IMR-90 (cell line): ENCODE data around the gene PITRM1. TPM values are rescaled to one million over a fixed set of nuclear protein-coding genes. Genes with fewer than 3 reads are reported as not detected.

ENCODE experiments used
- ATAC-seq: fragments of 200-7000 bp; cut with Tn5 transposase; 2 replicates; pipeline ENCODE4 v1.9.1; 2020; ENCODE audit warnings: low read depth, mild to moderate bottlenecking, moderate library complexity
- BruUV-seq: library from RNA; stranded (reverse); fragments of 400-500 nt; replicated peaks from 2 replicates; lab custom pipeline; 2021; lab: Mats Ljungman, UMichigan
- CTCF ChIA-PET: fragments of 300-600 bp; formaldehyde crosslinking; extraction: SDS; loops from one replicate; lab custom pipeline; 2021; ENCODE audit warnings: antibody characterized with exemption; lab: Yijun Ruan, JAX
- POLR2A ChIA-PET: fragments of 300-600 bp; sonication (Branson Sonifier 250); formaldehyde crosslinking; loops from one replicate; lab custom pipeline; 2022; ENCODE audit warnings: antibody characterized with exemption; ENCODE audit not compliant: unreplicated experiment; lab: Charles Lee
- DNase-seq: peaks from one replicate; pipeline ENCODE4 v3.0.0; 2013
- H2AFZ ChIP-seq: replicated peaks from 2 replicates; pipeline ENCODE3; 2013; ENCODE audit warnings: low read length, mild to moderate bottlenecking; ENCODE audit not compliant: poor library complexity
- H2AK5ac ChIP-seq: 2 replicates; pipeline ENCODE4 v1.6.1; 2013; ENCODE audit warnings: low read depth, low read length, inconsistent platforms
- H2AK9ac ChIP-seq: replicated peaks from 2 replicates; pipeline ENCODE3; 2013; ENCODE audit warnings: mild to moderate bottlenecking, low read depth, low read length, moderate library complexity; ENCODE audit not compliant: poor library complexity
- H2BK120ac ChIP-seq: 2 replicates; pipeline ENCODE4 v1.6.1; 2013; ENCODE audit warnings: low read depth, low read length, inconsistent platforms
- H2BK15ac ChIP-seq: 3 replicates; pipeline ENCODE4 v1.6.1; 2013; ENCODE audit warnings: low read depth, low read length, inconsistent platforms
- H2BK20ac ChIP-seq: 2 replicates; pipeline ENCODE4 v1.6.1; 2013; ENCODE audit warnings: low read depth, mild to moderate bottlenecking, inconsistent platforms, low read length, moderate library complexity
- H2BK5ac ChIP-seq: 2 replicates; pipeline ENCODE4 v1.6.1; 2013; ENCODE audit warnings: mild to moderate bottlenecking, low read depth, low read length, inconsistent platforms; ENCODE audit not compliant: poor library complexity, severe bottlenecking
- H3K14ac ChIP-seq: replicated peaks from 2 replicates; pipeline ENCODE4 v1.6.1; 2013; ENCODE audit warnings: low read depth, low read length, inconsistent platforms
- H3K18ac ChIP-seq: 2 replicates; pipeline ENCODE4 v1.6.1; 2013; ENCODE audit warnings: low read depth, low read length, control low read depth
- H3K23ac ChIP-seq: 2 replicates; pipeline ENCODE4 v1.6.1; 2013; ENCODE audit warnings: low read depth, low read length, inconsistent platforms
- H3K27ac ChIP-seq: 2 replicates; pipeline ENCODE4 v1.5.1; 2013; ENCODE audit warnings: mild to moderate bottlenecking, control low read depth, low read length; ENCODE audit not compliant: insufficient read depth
- H3K27me3 ChIP-seq: 2 replicates; pipeline ENCODE4 v1.6.1; 2013; ENCODE audit warnings: low read length; ENCODE audit not compliant: control insufficient read depth, insufficient read depth
- H3K36me3 ChIP-seq: 2 replicates; pipeline ENCODE4 v1.6.1; 2013; ENCODE audit warnings: low read length, mixed read lengths; ENCODE audit not compliant: control insufficient read depth, insufficient read depth
- H3K4ac ChIP-seq: 2 replicates; pipeline ENCODE4 v1.6.1; 2013; ENCODE audit warnings: low read depth, low read length, inconsistent platforms
- H3K4me1 ChIP-seq: 2 replicates; pipeline ENCODE4 v1.6.1; 2013; ENCODE audit warnings: low read length, mixed read lengths; ENCODE audit not compliant: control insufficient read depth, insufficient read depth
- H3K4me2 ChIP-seq: 2 replicates; pipeline ENCODE4 v1.6.1; 2013; ENCODE audit warnings: low read depth, mild to moderate bottlenecking, control low read depth, low read length, moderate library complexity
- H3K4me3 ChIP-seq: 2 replicates; pipeline ENCODE4 v1.5.1; 2013; ENCODE audit warnings: low read depth, mild to moderate bottlenecking, control low read depth, low read length, moderate library complexity; ENCODE audit not compliant: insufficient read depth
- H3K56ac ChIP-seq: 2 replicates; pipeline ENCODE4 v1.6.1; 2013; ENCODE audit warnings: low read length, inconsistent platforms; ENCODE audit not compliant: insufficient read depth; ENCODE audit errors: extremely low read depth
- H3K79me1 ChIP-seq, 2 experiments: 2 replicates each; pipeline ENCODE4 v1.6.1; 2013; ENCODE audit warnings: low read length in 2 of 2, inconsistent platforms in 1 of 2, low read depth in 1 of 2
- H3K9ac ChIP-seq: 2 replicates; pipeline ENCODE4 v1.6.1; 2013; ENCODE audit warnings: low read depth, low read length, control low read depth
- H3K9me1 ChIP-seq: 2 replicates; pipeline ENCODE4 v1.6.1; 2013; ENCODE audit warnings: low read length, inconsistent platforms; ENCODE audit not compliant: insufficient read depth
- H3K9me3 ChIP-seq: 2 replicates; pipeline ENCODE4 v1.6.1; 2013; ENCODE audit warnings: low read length; ENCODE audit not compliant: control insufficient read depth, insufficient read depth
- H4K20me1 ChIP-seq: 2 replicates; pipeline ENCODE4 v1.6.1; 2013; ENCODE audit warnings: low read length, inconsistent platforms; ENCODE audit not compliant: insufficient read depth
- H4K5ac ChIP-seq: 2 replicates; pipeline ENCODE4 v1.6.1; 2013; ENCODE audit warnings: mild to moderate bottlenecking, low read depth, low read length, control low read depth
- H4K8ac ChIP-seq, 2 experiments: 2 replicates each; pipeline ENCODE4 v1.6.1; 2013; ENCODE audit warnings: low read depth in 2 of 2, low read length in 2 of 2, control low read depth in 1 of 2, inconsistent platforms in 1 of 2
- H4K91ac ChIP-seq: 2 replicates; pipeline ENCODE4 v1.6.1; 2013; ENCODE audit warnings: low read depth, low read length, inconsistent platforms; ENCODE audit not compliant: insufficient read depth
- BHLHE40 ChIP-seq: fragments of 150-350 bp; IDR thresholded peaks from 2 replicates; pipeline ENCODE4 v1.6.1; 2016; ENCODE audit warnings: mild to moderate bottlenecking, low read depth, low read length
- CEBPB ChIP-seq: IDR thresholded peaks from 2 replicates; pipeline ENCODE4 v1.6.1; 2012; ENCODE audit warnings: low read depth, low read length, improper control_type of control experiment
- CHD1 ChIP-seq: IDR thresholded peaks from 2 replicates; pipeline ENCODE4 v1.6.1; 2012; ENCODE audit warnings: low read depth, low read length, improper control_type of control experiment
- FOS ChIP-seq: fragments of 150-350 bp; IDR thresholded peaks from 2 replicates; pipeline ENCODE4 v1.6.1; 2016; ENCODE audit warnings: low read depth, low read length
- MAFK ChIP-seq: IDR thresholded peaks from 2 replicates; pipeline ENCODE4 v1.6.1; 2012; ENCODE audit warnings: low read depth, low read length, improper control_type of control experiment
- MAZ ChIP-seq: IDR thresholded peaks from 2 replicates; pipeline ENCODE4 v1.6.1; 2012; ENCODE audit warnings: low read depth, mild to moderate bottlenecking, low read length, improper control_type of control experiment, moderate library complexity, borderline replicate concordance
- MXI1 ChIP-seq: IDR thresholded peaks from 2 replicates; pipeline ENCODE4 v1.6.1; 2012; ENCODE audit warnings: low read depth, mild to moderate bottlenecking, low read length, moderate library complexity, borderline replicate concordance
- NFE2L2 ChIP-seq: fragments of 150-350 bp; IDR thresholded peaks from 2 replicates; pipeline ENCODE4 v1.6.1; 2016; ENCODE audit warnings: low read depth, mild to moderate bottlenecking, low read length
- POLR2A ChIP-seq: IDR thresholded peaks from 2 replicates; pipeline ENCODE4 v1.6.1; 2012; ENCODE audit warnings: mild to moderate bottlenecking, low read depth, low read length
- RAD21 ChIP-seq: IDR thresholded peaks from 2 replicates; pipeline ENCODE4 v1.6.1; 2012; ENCODE audit warnings: low read length, improper control_type of control experiment
- RCOR1 ChIP-seq: IDR thresholded peaks from 2 replicates; pipeline ENCODE4 v1.6.1; 2012; ENCODE audit warnings: mild to moderate bottlenecking, low read length, improper control_type of control experiment; ENCODE audit not compliant: insufficient replicate concordance
- RFX5 ChIP-seq: IDR thresholded peaks from 2 replicates; pipeline ENCODE4 v1.8.0; 2012; ENCODE audit warnings: low read depth, mild to moderate bottlenecking, low read length, moderate library complexity
- SMC3 ChIP-seq: fragments of 150-350 bp; IDR thresholded peaks from 2 replicates; pipeline ENCODE4 v1.6.1; 2016; ENCODE audit warnings: low read depth, mild to moderate bottlenecking, antibody characterized with exemption, low read length, moderate library complexity
- WGBS, 2 experiments: methylation state at CpG; one replicate each; pipeline versions ENCODE4 v1.1.5 to v1.1.7; 2013; ENCODE audit warnings: missing lambda C conversion rate in 2 of 2; ENCODE audit not compliant: insufficient read length in 1 of 2; ENCODE audit errors: extremely low coverage in 2 of 2; 5-methylcytosine and 5-hydroxymethylcytosine counted together
- dilution Hi-C: fragments of 300-500 bp; cut with HindIII; formaldehyde crosslinking; loops from one replicate; pipeline ENCODE4 v1.14.3; 2018; ENCODE audit warnings: low sequenced_read_pairs; ENCODE audit not compliant: unreplicated experiment
- in situ Hi-C: fragments of 300-500 bp; cut with MboI; formaldehyde crosslinking; loops from 3 replicates; pipeline ENCODE4 v1.14.3; 2019; ENCODE audit warnings: low sequenced_read_pairs, inconsistent platforms, mixed read lengths
- intact Hi-C: fragments of 100-400 bp; cut with micrococcal nuclease; formaldehyde crosslinking; loops from 2 replicates; pipeline ENCODE4 v1.10.0; 2022
- polyA plus RNA-seq, 3 experiments: library from polyadenylated mRNA; depleted of rRNA; stranded (reverse); fragments of >200 nt; gene quantifications; 2 replicates each; pipeline ENCODE4 v1.2.3, GENCODE V29; 2012; ENCODE audit warnings: low replicate concordance in 1 of 3
- total RNA-seq: library from RNA; depleted of rRNA; stranded (reverse); fragments of >200 nt; gene quantifications from 2 replicates; pipeline ENCODE4 v1.2.3, GENCODE V29; 2012
- TF ChIP-seq, protein P1 (sequence below): conservative IDR thresholded peaks from 2 replicates; pipeline ENCODE4 v1.5.1; 2012; ENCODE audit warnings: mild to moderate bottlenecking, low read depth, low read length, improper control_type of control experiment
- TF ChIP-seq, protein P2 (sequence below): fragments of 150-350 bp; IDR thresholded peaks from 2 replicates; pipeline ENCODE4 v1.6.1; 2016; ENCODE audit warnings: low read depth, mild to moderate bottlenecking, low read length, moderate library complexity, borderline replicate concordance
- TF ChIP-seq, protein P3 (sequence below): fragments of 150-350 bp; IDR thresholded peaks from 2 replicates; pipeline ENCODE4 v1.6.1; 2017; ENCODE audit warnings: mild to moderate bottlenecking, antibody characterized with exemption, low read length, low read depth

Gene PITRM1
- total and polyA plus RNA-seq, 2 of the 4 experiments (the other 2 are of a cell fraction), result 97.1 to 124 TPM

DNA sequence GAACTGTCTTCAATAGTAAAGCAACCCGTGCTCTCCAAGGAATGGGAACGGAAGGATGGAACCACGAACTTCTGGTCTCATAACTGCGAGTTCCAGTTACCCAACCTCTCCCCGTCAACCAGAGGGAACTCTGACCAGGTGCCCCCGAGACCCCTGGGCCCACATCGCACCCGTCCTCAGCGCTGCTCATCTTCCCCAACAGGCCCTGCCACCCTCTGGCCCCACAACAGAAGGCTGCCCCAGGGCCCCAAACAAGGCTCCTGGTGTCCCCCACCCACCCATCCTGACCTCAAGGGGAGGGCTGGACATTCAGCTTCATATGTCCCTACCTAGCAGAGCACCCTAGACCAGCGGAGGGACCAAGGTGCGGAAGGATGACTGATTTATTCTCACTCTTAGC is 22.7 kb downstream of the PITRM1 start:
- Histone ChIP-seq H4K5ac (no peak overlapping the region), H2BK5ac (no peak overlapping the region), H3K56ac (no peak overlapping the region), H3K27ac (no peak overlapping the region), H3K14ac (no peak overlapping the region), H4K8ac (no peak overlapping the region), H4K91ac (no peak overlapping the region), H3K79me1 (peaks cover 17 to 33% of the 10 kb centered on the region in 2 experiments), H3K27me3 (no peaks in the 10 kb centered on the region), H3K9me1 (no peaks in the 10 kb centered on the region; the same call in 1 of the 2 replicates), H3K9me3 (no peaks in the 10 kb centered on the region), H2BK15ac (no peak overlapping the region), H3K4ac (no peak overlapping the region), H4K20me1 (no peaks in the 10 kb centered on the region; the same call in none of the 2 replicates), H3K18ac (no peak overlapping the region), H2AK9ac (no peak overlapping the region), H3K9ac (no peak overlapping the region), H2BK120ac (no peak overlapping the region), H3K4me2 (no peak overlapping the region), H2AK5ac (no peak overlapping the region), H3K4me3 (no peak overlapping the region), H2BK20ac (no peak overlapping the region), H3K23ac (no peak overlapping the region), H3K4me1 (no peaks in the 10 kb centered on the region), H2AFZ (no peak overlapping the region), H3K36me3 (peaks cover 73% of the 10 kb centered on the region)
- 100% methylated on average over 4 of the region's 11 CpGs; no CpG with 5 or more reads in 1 of the 2 experiments for WGBS, 2 experiments
- BruUV-seq, result no TSS peak
- POLR2A ChIA-PET, result no interaction called here
- dilution Hi-C loops (no loop called here), intact Hi-C loops (no loop called here), in situ Hi-C loops (no loop called here)
- no peak for ATAC-seq
- TF ChIP-seq NFE2L2, result no peak
- TF ChIP-seq, protein P1, sequence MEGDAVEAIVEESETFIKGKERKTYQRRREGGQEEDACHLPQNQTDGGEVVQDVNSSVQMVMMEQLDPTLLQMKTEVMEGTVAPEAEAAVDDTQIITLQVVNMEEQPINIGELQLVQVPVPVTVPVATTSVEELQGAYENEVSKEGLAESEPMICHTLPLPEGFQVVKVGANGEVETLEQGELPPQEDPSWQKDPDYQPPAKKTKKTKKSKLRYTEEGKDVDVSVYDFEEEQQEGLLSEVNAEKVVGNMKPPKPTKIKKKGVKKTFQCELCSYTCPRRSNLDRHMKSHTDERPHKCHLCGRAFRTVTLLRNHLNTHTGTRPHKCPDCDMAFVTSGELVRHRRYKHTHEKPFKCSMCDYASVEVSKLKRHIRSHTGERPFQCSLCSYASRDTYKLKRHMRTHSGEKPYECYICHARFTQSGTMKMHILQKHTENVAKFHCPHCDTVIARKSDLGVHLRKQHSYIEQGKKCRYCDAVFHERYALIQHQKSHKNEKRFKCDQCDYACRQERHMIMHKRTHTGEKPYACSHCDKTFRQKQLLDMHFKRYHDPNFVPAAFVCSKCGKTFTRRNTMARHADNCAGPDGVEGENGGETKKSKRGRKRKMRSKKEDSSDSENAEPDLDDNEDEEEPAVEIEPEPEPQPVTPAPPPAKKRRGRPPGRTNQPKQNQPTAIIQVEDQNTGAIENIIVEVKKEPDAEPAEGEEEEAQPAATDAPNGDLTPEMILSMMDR, result no peak
- TF ChIP-seq BHLHE40, result no peak
- TF ChIP-seq, protein P2, sequence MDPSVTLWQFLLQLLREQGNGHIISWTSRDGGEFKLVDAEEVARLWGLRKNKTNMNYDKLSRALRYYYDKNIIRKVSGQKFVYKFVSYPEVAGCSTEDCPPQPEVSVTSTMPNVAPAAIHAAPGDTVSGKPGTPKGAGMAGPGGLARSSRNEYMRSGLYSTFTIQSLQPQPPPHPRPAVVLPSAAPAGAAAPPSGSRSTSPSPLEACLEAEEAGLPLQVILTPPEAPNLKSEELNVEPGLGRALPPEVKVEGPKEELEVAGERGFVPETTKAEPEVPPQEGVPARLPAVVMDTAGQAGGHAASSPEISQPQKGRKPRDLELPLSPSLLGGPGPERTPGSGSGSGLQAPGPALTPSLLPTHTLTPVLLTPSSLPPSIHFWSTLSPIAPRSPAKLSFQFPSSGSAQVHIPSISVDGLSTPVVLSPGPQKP, result no peak
- no peak for TF ChIP-seq MXI1
- TF ChIP-seq, protein P3, sequence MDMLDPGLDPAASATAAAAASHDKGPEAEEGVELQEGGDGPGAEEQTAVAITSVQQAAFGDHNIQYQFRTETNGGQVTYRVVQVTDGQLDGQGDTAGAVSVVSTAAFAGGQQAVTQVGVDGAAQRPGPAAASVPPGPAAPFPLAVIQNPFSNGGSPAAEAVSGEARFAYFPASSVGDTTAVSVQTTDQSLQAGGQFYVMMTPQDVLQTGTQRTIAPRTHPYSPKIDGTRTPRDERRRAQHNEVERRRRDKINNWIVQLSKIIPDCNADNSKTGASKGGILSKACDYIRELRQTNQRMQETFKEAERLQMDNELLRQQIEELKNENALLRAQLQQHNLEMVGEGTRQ, result no peak
- no peak for TF ChIP-seq MAFK
- TF ChIP-seq RCOR1, result no peak
- TF ChIP-seq RFX5, result no peak
- TF ChIP-seq POLR2A, result no peak
- no peak for TF ChIP-seq CHD1
- TF ChIP-seq CEBPB, result no peak
- TF ChIP-seq SMC3, result no peak
- no peak for TF ChIP-seq MAZ
- no peak for TF ChIP-seq RAD21
- TF ChIP-seq FOS, result no peak
- CTCF ChIA-PET, result no interaction called here
- no peak for DNase-seq
